AG04450 (cell line): ENCODE results near the gene TBL3. TPM values are rescaled to one million over a fixed set of nuclear protein-coding genes. Genes with fewer than 3 reads are reported as not detected.

Experiments
- CTCF ChIA-PET: fragments of 300-600, 350-600 bp; formaldehyde crosslinking; extraction: SDS; loops from one replicate; lab custom pipeline; 2022; ENCODE audit warnings: antibody characterized with exemption, inconsistent platforms; lab: Charles Lee
- POLR2A ChIA-PET: fragments of 350-600 bp; formaldehyde crosslinking; extraction: SDS; loops from one replicate; lab custom pipeline; 2021; ENCODE audit warnings: antibody characterized with exemption, inconsistent platforms; lab: Yijun Ruan, JAX
- DNase-seq: peaks from one replicate; pipeline ENCODE4 v3.0.0-alpha.2; 2011; ENCODE audit warnings: low read depth, low spot score
- H3K27ac ChIP-seq: one replicate; pipeline ENCODE4 v1.5.1; 2012; ENCODE audit warnings: low read depth, low read length, control low read depth
- H3K27me3 ChIP-seq: one replicate; pipeline ENCODE4 v1.6.0; 2012; ENCODE audit warnings: low read length; ENCODE audit not compliant: control insufficient read depth, insufficient read depth
- H3K4me3 ChIP-seq: 2 replicates; pipeline ENCODE4 v1.5.1; 2011; ENCODE audit warnings: mild to moderate bottlenecking, low read depth, low read length, control low read depth
- H3K9me3 ChIP-seq: 2 replicates; pipeline ENCODE4 v1.5.1; 2012; ENCODE audit warnings: low read length; ENCODE audit not compliant: control insufficient read depth, insufficient read depth
- CTCF ChIP-seq: IDR thresholded peaks from 2 replicates; pipeline ENCODE4 v1.5.1; 2011; ENCODE audit warnings: low read depth, low read length, control low read depth, inconsistent platforms
- polyA plus RNA-seq: library from polyadenylated mRNA; depleted of rRNA; stranded (reverse); fragments of >200 nt; gene quantifications from 2 replicates; pipeline ENCODE4 v1.2.3, GENCODE V29; 2011

TBL3 gene
- polyA plus RNA-seq, 1 experiment: 13.7 TPM

GRCh38 chr16:1932050-1933028 lies 39.5 kb upstream of the TBL3 start:
- H3K27ac ChIP-seq: no peak overlapping the region
- no peak for TF ChIP-seq CTCF
- ChIA-PET CTCF (interaction anchor here (1.0 to 5.8 kb wide), 2 partner anchors 9 to 69 kb away, joined by 3 to 83 read pairs; no protein-coding TSS in a partner anchor), POLR2A (no interaction called here)
- no peak for DNase-seq
- H3K4me3 ChIP-seq: no peak overlapping the region
- no peaks in the 10 kb centered on the region for H3K9me3 ChIP-seq
- H3K27me3 ChIP-seq: peaks cover 5% of the 10 kb centered on the region

GRCh38 chr16:1933097-1933661 lies 38.7 kb upstream of the TBL3 start:
- ChIA-PET CTCF (interaction anchor here (5.8 kb wide), 1 partner anchor 70 kb away, joined by 83 read pairs; no protein-coding TSS in a partner anchor), POLR2A (no interaction called here)
- H3K4me3 ChIP-seq: no peak overlapping the region
- TF ChIP-seq CTCF: no peak
- no peak overlapping the region for H3K27ac ChIP-seq
- no peak for DNase-seq
- H3K9me3 ChIP-seq: no peaks in the 10 kb centered on the region
- peaks cover 5% of the 10 kb centered on the region for H3K27me3 ChIP-seq

GRCh38 chr16:1936945-1937479 lies 34.8 kb upstream of the TBL3 start:
- TF ChIP-seq CTCF: no peak
- H3K27ac ChIP-seq: no peak overlapping the region
- no peak overlapping the region for H3K4me3 ChIP-seq
- CTCF ChIA-PET: no interaction called here
- peaks cover 3% of the 10 kb centered on the region for H3K27me3 ChIP-seq
- H3K9me3 ChIP-seq: no peaks in the 10 kb centered on the region
- POLR2A ChIA-PET: no interaction called here
- DNase-seq: no peak

GRCh38 chr16:1938316-1938715 lies 33.5 kb upstream of the TBL3 start:
- no peak for DNase-seq
- Histone ChIP-seq H3K4me3 (no peak overlapping the region), H3K9me3 (no peaks in the 10 kb centered on the region), H3K27ac (no peak overlapping the region), H3K27me3 (no peaks in the 10 kb centered on the region)
- POLR2A ChIA-PET: no interaction called here
- no peak for TF ChIP-seq CTCF
- CTCF ChIA-PET: no interaction called here
